OCI-M1 (cell line): Measurements from ENCODE around the gene TCAP.
"Not testable (repeated sequence)": the region's sequence is repeated elsewhere in the genome, so short reads cannot be mapped to it uniquely, and the experiment has no call there.

Experiments used
- DNase-seq: peaks from one replicate; lab custom pipeline; 2025; lab: John Stamatoyannopoulos, UW

Gene TCAP

GRCh38 chr17:39706383-39706782, 41.2 kb downstream of the TCAP start:
- DNase-seq: no peak

- DNase-seq: no peak
Observed at GRCh38 chr17:39706921-39707337, 41.8 kb downstream of the TCAP start.

GRCh38 chr17:39709319-39709997, 44.3 kb downstream of the TCAP start:
- no peak for DNase-seq

GRCh38 chr17:39709998-39710964, 45.1 kb downstream of the TCAP start:
- DNase-seq: no peak

- DNase-seq: not testable (repeated sequence)
Observed at GRCh38 chr17:39711071-39711470, 45.9 kb downstream of the TCAP start.

GRCh38 chr17:39711851-39712250, 46.7 kb downstream of the TCAP start:
- no peak for DNase-seq

- no peak for DNase-seq
Observed at GRCh38 chr17:39714234-39714633, 49.1 kb downstream of the TCAP start.

- no peak for DNase-seq
Observed at GRCh38 chr17:39715375-39716072, 50.4 kb downstream of the TCAP start.
